IMR-90 (cell line): Measurements from ENCODE around the gene ANKRD63. TPM values are rescaled to one million over a fixed set of nuclear protein-coding genes. Genes with fewer than 3 reads are reported as not detected.
A peak's percentile ranks its signal among the peaks of the same experiment; 100 is the strongest.

Experiments
- ATAC-seq: fragments of 200-7000 bp; cut with Tn5 transposase; 2 replicates; pipeline ENCODE4 v1.9.1; 2020; ENCODE audit warnings: low read depth, mild to moderate bottlenecking, moderate library complexity
- BruUV-seq: library from RNA; stranded (reverse); fragments of 400-500 nt; replicated peaks from 2 replicates; lab custom pipeline; 2021; lab: Mats Ljungman, UMichigan
- CTCF ChIA-PET: fragments of 300-600 bp; formaldehyde crosslinking; extraction: SDS; loops from one replicate; lab custom pipeline; 2021; ENCODE audit warnings: antibody characterized with exemption; lab: Yijun Ruan, JAX
- POLR2A ChIA-PET: fragments of 300-600 bp; sonication (Branson Sonifier 250); formaldehyde crosslinking; loops from one replicate; lab custom pipeline; 2022; ENCODE audit warnings: antibody characterized with exemption; ENCODE audit not compliant: unreplicated experiment; lab: Charles Lee
- DNase-seq: peaks from one replicate; pipeline ENCODE4 v3.0.0; 2013
- H2AFZ ChIP-seq: replicated peaks from 2 replicates; pipeline ENCODE3; 2013; ENCODE audit warnings: low read length, mild to moderate bottlenecking; ENCODE audit not compliant: poor library complexity
- H2AK5ac ChIP-seq: 2 replicates; pipeline ENCODE4 v1.6.1; 2013; ENCODE audit warnings: low read depth, low read length, inconsistent platforms
- H2AK9ac ChIP-seq: replicated peaks from 2 replicates; pipeline ENCODE3; 2013; ENCODE audit warnings: mild to moderate bottlenecking, low read depth, low read length, moderate library complexity; ENCODE audit not compliant: poor library complexity
- H2BK120ac ChIP-seq: 2 replicates; pipeline ENCODE4 v1.6.1; 2013; ENCODE audit warnings: low read depth, low read length, inconsistent platforms
- H2BK15ac ChIP-seq: 3 replicates; pipeline ENCODE4 v1.6.1; 2013; ENCODE audit warnings: low read depth, low read length, inconsistent platforms
- H2BK20ac ChIP-seq: 2 replicates; pipeline ENCODE4 v1.6.1; 2013; ENCODE audit warnings: low read depth, mild to moderate bottlenecking, inconsistent platforms, low read length, moderate library complexity
- H2BK5ac ChIP-seq: 2 replicates; pipeline ENCODE4 v1.6.1; 2013; ENCODE audit warnings: mild to moderate bottlenecking, low read depth, low read length, inconsistent platforms; ENCODE audit not compliant: poor library complexity, severe bottlenecking
- H3K14ac ChIP-seq: replicated peaks from 2 replicates; pipeline ENCODE4 v1.6.1; 2013; ENCODE audit warnings: low read depth, low read length, inconsistent platforms
- H3K18ac ChIP-seq: 2 replicates; pipeline ENCODE4 v1.6.1; 2013; ENCODE audit warnings: low read depth, low read length, control low read depth
- H3K23ac ChIP-seq: 2 replicates; pipeline ENCODE4 v1.6.1; 2013; ENCODE audit warnings: low read depth, low read length, inconsistent platforms
- H3K27ac ChIP-seq: 2 replicates; pipeline ENCODE4 v1.5.1; 2013; ENCODE audit warnings: mild to moderate bottlenecking, control low read depth, low read length; ENCODE audit not compliant: insufficient read depth
- H3K27me3 ChIP-seq: 2 replicates; pipeline ENCODE4 v1.6.1; 2013; ENCODE audit warnings: low read length; ENCODE audit not compliant: control insufficient read depth, insufficient read depth
- H3K36me3 ChIP-seq: 2 replicates; pipeline ENCODE4 v1.6.1; 2013; ENCODE audit warnings: low read length, mixed read lengths; ENCODE audit not compliant: control insufficient read depth, insufficient read depth
- H3K4ac ChIP-seq: 2 replicates; pipeline ENCODE4 v1.6.1; 2013; ENCODE audit warnings: low read depth, low read length, inconsistent platforms
- H3K4me1 ChIP-seq: 2 replicates; pipeline ENCODE4 v1.6.1; 2013; ENCODE audit warnings: low read length, mixed read lengths; ENCODE audit not compliant: control insufficient read depth, insufficient read depth
- H3K4me2 ChIP-seq: 2 replicates; pipeline ENCODE4 v1.6.1; 2013; ENCODE audit warnings: low read depth, mild to moderate bottlenecking, control low read depth, low read length, moderate library complexity
- H3K4me3 ChIP-seq: 2 replicates; pipeline ENCODE4 v1.5.1; 2013; ENCODE audit warnings: low read depth, mild to moderate bottlenecking, control low read depth, low read length, moderate library complexity; ENCODE audit not compliant: insufficient read depth
- H3K56ac ChIP-seq: 2 replicates; pipeline ENCODE4 v1.6.1; 2013; ENCODE audit warnings: low read length, inconsistent platforms; ENCODE audit not compliant: insufficient read depth; ENCODE audit errors: extremely low read depth
- H3K79me1 ChIP-seq, 2 experiments: 2 replicates each; pipeline ENCODE4 v1.6.1; 2013; ENCODE audit warnings: low read length in 2 of 2, inconsistent platforms in 1 of 2, low read depth in 1 of 2
- H3K9ac ChIP-seq: 2 replicates; pipeline ENCODE4 v1.6.1; 2013; ENCODE audit warnings: low read depth, low read length, control low read depth
- H3K9me1 ChIP-seq: 2 replicates; pipeline ENCODE4 v1.6.1; 2013; ENCODE audit warnings: low read length, inconsistent platforms; ENCODE audit not compliant: insufficient read depth
- H3K9me3 ChIP-seq: 2 replicates; pipeline ENCODE4 v1.6.1; 2013; ENCODE audit warnings: low read length; ENCODE audit not compliant: control insufficient read depth, insufficient read depth
- H4K20me1 ChIP-seq: 2 replicates; pipeline ENCODE4 v1.6.1; 2013; ENCODE audit warnings: low read length, inconsistent platforms; ENCODE audit not compliant: insufficient read depth
- H4K5ac ChIP-seq: 2 replicates; pipeline ENCODE4 v1.6.1; 2013; ENCODE audit warnings: mild to moderate bottlenecking, low read depth, low read length, control low read depth
- H4K8ac ChIP-seq, 2 experiments: 2 replicates each; pipeline ENCODE4 v1.6.1; 2013; ENCODE audit warnings: low read depth in 2 of 2, low read length in 2 of 2, control low read depth in 1 of 2, inconsistent platforms in 1 of 2
- H4K91ac ChIP-seq: 2 replicates; pipeline ENCODE4 v1.6.1; 2013; ENCODE audit warnings: low read depth, low read length, inconsistent platforms; ENCODE audit not compliant: insufficient read depth
- BHLHE40 ChIP-seq: fragments of 150-350 bp; IDR thresholded peaks from 2 replicates; pipeline ENCODE4 v1.6.1; 2016; ENCODE audit warnings: mild to moderate bottlenecking, low read depth, low read length
- CEBPB ChIP-seq: IDR thresholded peaks from 2 replicates; pipeline ENCODE4 v1.6.1; 2012; ENCODE audit warnings: low read depth, low read length, improper control_type of control experiment
- CHD1 ChIP-seq: IDR thresholded peaks from 2 replicates; pipeline ENCODE4 v1.6.1; 2012; ENCODE audit warnings: low read depth, low read length, improper control_type of control experiment
- FOS ChIP-seq: fragments of 150-350 bp; IDR thresholded peaks from 2 replicates; pipeline ENCODE4 v1.6.1; 2016; ENCODE audit warnings: low read depth, low read length
- MAFK ChIP-seq: IDR thresholded peaks from 2 replicates; pipeline ENCODE4 v1.6.1; 2012; ENCODE audit warnings: low read depth, low read length, improper control_type of control experiment
- MAZ ChIP-seq: IDR thresholded peaks from 2 replicates; pipeline ENCODE4 v1.6.1; 2012; ENCODE audit warnings: low read depth, mild to moderate bottlenecking, low read length, improper control_type of control experiment, moderate library complexity, borderline replicate concordance
- MXI1 ChIP-seq: IDR thresholded peaks from 2 replicates; pipeline ENCODE4 v1.6.1; 2012; ENCODE audit warnings: low read depth, mild to moderate bottlenecking, low read length, moderate library complexity, borderline replicate concordance
- NFE2L2 ChIP-seq: fragments of 150-350 bp; IDR thresholded peaks from 2 replicates; pipeline ENCODE4 v1.6.1; 2016; ENCODE audit warnings: low read depth, mild to moderate bottlenecking, low read length
- POLR2A ChIP-seq: IDR thresholded peaks from 2 replicates; pipeline ENCODE4 v1.6.1; 2012; ENCODE audit warnings: mild to moderate bottlenecking, low read depth, low read length
- RAD21 ChIP-seq: IDR thresholded peaks from 2 replicates; pipeline ENCODE4 v1.6.1; 2012; ENCODE audit warnings: low read length, improper control_type of control experiment
- RCOR1 ChIP-seq: IDR thresholded peaks from 2 replicates; pipeline ENCODE4 v1.6.1; 2012; ENCODE audit warnings: mild to moderate bottlenecking, low read length, improper control_type of control experiment; ENCODE audit not compliant: insufficient replicate concordance
- RFX5 ChIP-seq: IDR thresholded peaks from 2 replicates; pipeline ENCODE4 v1.8.0; 2012; ENCODE audit warnings: low read depth, mild to moderate bottlenecking, low read length, moderate library complexity
- SMC3 ChIP-seq: fragments of 150-350 bp; IDR thresholded peaks from 2 replicates; pipeline ENCODE4 v1.6.1; 2016; ENCODE audit warnings: low read depth, mild to moderate bottlenecking, antibody characterized with exemption, low read length, moderate library complexity
- WGBS, 2 experiments: methylation state at CpG; one replicate each; pipeline versions ENCODE4 v1.1.5 to v1.1.7; 2013; ENCODE audit warnings: missing lambda C conversion rate in 2 of 2; ENCODE audit not compliant: insufficient read length in 1 of 2; ENCODE audit errors: extremely low coverage in 2 of 2; 5-methylcytosine and 5-hydroxymethylcytosine counted together
- dilution Hi-C: fragments of 300-500 bp; cut with HindIII; formaldehyde crosslinking; loops from one replicate; pipeline ENCODE4 v1.14.3; 2018; ENCODE audit warnings: low sequenced_read_pairs; ENCODE audit not compliant: unreplicated experiment
- in situ Hi-C: fragments of 300-500 bp; cut with MboI; formaldehyde crosslinking; loops from 3 replicates; pipeline ENCODE4 v1.14.3; 2019; ENCODE audit warnings: low sequenced_read_pairs, inconsistent platforms, mixed read lengths
- intact Hi-C: fragments of 100-400 bp; cut with micrococcal nuclease; formaldehyde crosslinking; loops from 2 replicates; pipeline ENCODE4 v1.10.0; 2022
- polyA plus RNA-seq, 3 experiments: library from polyadenylated mRNA; depleted of rRNA; stranded (reverse); fragments of >200 nt; gene quantifications; 2 replicates each; pipeline ENCODE4 v1.2.3, GENCODE V29; 2012; ENCODE audit warnings: low replicate concordance in 1 of 3
- total RNA-seq: library from RNA; depleted of rRNA; stranded (reverse); fragments of >200 nt; gene quantifications from 2 replicates; pipeline ENCODE4 v1.2.3, GENCODE V29; 2012
- TF ChIP-seq, protein P1 (sequence below): fragments of 150-350 bp; IDR thresholded peaks from 2 replicates; pipeline ENCODE4 v1.6.1; 2017; ENCODE audit warnings: mild to moderate bottlenecking, antibody characterized with exemption, low read length, low read depth
- TF ChIP-seq, protein P2 (sequence below): conservative IDR thresholded peaks from 2 replicates; pipeline ENCODE4 v1.5.1; 2012; ENCODE audit warnings: mild to moderate bottlenecking, low read depth, low read length, improper control_type of control experiment

Gene ANKRD63
- total and polyA plus RNA-seq, 2 of the 4 experiments (the other 2 are of a cell fraction), result not detected

DNA sequence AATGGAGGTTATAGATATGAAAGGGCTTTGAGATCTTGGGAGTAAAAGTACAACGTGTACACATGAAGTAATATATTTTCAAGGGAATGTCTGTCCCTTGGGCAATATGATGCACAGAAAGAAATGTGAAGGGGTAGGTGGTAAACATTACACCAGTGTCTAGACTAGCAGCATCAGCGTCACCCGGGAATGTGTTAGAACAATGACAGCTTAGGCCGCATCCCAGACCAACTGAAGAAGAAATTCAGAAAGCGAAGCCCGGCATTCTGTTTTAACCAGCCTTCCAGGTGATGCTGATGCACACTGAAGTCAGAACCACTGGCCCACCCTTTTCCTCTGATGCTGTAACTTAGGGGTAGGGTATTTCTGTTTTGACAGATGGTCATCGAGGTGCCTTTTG lies 46.9 kb upstream of the ANKRD63 start:
- ChIA-PET POLR2A (interaction anchor here (1.2 kb wide), 2 partner anchors 9 to 11 kb away, joined by 3 to 4 read pairs; partner anchors contain the start of gene CCDC9B), CTCF (interaction anchor here (1.8 kb wide), 1 partner anchor 14 kb away, joined by 4 read pairs; no protein-coding TSS in a partner anchor)
- DNase-seq (no peak), ATAC-seq (no peak)
- intact Hi-C loops (no loop called here), in situ Hi-C loops (no loop called here), dilution Hi-C loops (no loop called here)
- 65% methylated on average over 4 of the region's 7 CpGs; no CpG with 5 or more reads in 1 of the 2 experiments for WGBS, 2 experiments
- Histone ChIP-seq H3K36me3 (peaks cover 2% of the 10 kb centered on the region), H2BK120ac (peak overlapping the region; percentile 63; the same call in 1 of the 2 replicates), H4K8ac (peak overlapping the region in 1 of 2 experiments; percentile 41; a peak in 1 of 4 replicates), H3K9me3 (no peaks in the 10 kb centered on the region), H4K91ac (peak overlapping the region; percentile 38), H4K5ac (peak overlapping the region; percentile 33), H3K4ac (peak overlapping the region; percentile 86), H2AK5ac (peak overlapping the region; percentile 65; the same call in 1 of the 2 replicates), H3K4me1 (peaks cover 55% of the 10 kb centered on the region), H2BK5ac (peak overlapping the region; percentile 74), H4K20me1 (peaks cover 10% of the 10 kb centered on the region; the same call in 1 of the 2 replicates), H2BK15ac (peak overlapping the region; percentile 28; the same call in 1 of the 3 replicates), H3K56ac (no peak overlapping the region), H3K27ac (peak overlapping the region; percentile 12; the same call in 1 of the 2 replicates), H2AK9ac (no peak overlapping the region), H3K18ac (0 out of 2 replicates have a peak overlapping the region, but pooled peaks have one; percentile 6), H3K4me3 (no peak overlapping the region), H3K9ac (0 out of 2 replicates have a peak overlapping the region, but pooled peaks have one; percentile 2), H3K23ac (peak overlapping the region; percentile 63; the same call in 1 of the 2 replicates), H3K4me2 (no peak overlapping the region), H3K27me3 (no peaks in the 10 kb centered on the region), H2BK20ac (peak overlapping the region; percentile 32; the same call in 1 of the 2 replicates), H3K14ac (peak overlapping the region; percentile 57), H3K9me1 (peaks cover 40% of the 10 kb centered on the region), H3K79me1 (peaks cover 33 to 85% of the 10 kb centered on the region in 2 experiments), H2AFZ (no peak overlapping the region)
- BruUV-seq, result no TSS peak
- no peak for TF ChIP-seq FOS
- TF ChIP-seq MAFK, result no peak
- no peak for TF ChIP-seq SMC3
- TF ChIP-seq RAD21, result no peak
- TF ChIP-seq, protein P1, sequence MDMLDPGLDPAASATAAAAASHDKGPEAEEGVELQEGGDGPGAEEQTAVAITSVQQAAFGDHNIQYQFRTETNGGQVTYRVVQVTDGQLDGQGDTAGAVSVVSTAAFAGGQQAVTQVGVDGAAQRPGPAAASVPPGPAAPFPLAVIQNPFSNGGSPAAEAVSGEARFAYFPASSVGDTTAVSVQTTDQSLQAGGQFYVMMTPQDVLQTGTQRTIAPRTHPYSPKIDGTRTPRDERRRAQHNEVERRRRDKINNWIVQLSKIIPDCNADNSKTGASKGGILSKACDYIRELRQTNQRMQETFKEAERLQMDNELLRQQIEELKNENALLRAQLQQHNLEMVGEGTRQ, result no peak
- TF ChIP-seq MAZ, result no peak
- no peak for TF ChIP-seq POLR2A
- TF ChIP-seq RCOR1, result no peak
- no peak for TF ChIP-seq RFX5
- TF ChIP-seq MXI1, result no peak
- TF ChIP-seq, protein P2, sequence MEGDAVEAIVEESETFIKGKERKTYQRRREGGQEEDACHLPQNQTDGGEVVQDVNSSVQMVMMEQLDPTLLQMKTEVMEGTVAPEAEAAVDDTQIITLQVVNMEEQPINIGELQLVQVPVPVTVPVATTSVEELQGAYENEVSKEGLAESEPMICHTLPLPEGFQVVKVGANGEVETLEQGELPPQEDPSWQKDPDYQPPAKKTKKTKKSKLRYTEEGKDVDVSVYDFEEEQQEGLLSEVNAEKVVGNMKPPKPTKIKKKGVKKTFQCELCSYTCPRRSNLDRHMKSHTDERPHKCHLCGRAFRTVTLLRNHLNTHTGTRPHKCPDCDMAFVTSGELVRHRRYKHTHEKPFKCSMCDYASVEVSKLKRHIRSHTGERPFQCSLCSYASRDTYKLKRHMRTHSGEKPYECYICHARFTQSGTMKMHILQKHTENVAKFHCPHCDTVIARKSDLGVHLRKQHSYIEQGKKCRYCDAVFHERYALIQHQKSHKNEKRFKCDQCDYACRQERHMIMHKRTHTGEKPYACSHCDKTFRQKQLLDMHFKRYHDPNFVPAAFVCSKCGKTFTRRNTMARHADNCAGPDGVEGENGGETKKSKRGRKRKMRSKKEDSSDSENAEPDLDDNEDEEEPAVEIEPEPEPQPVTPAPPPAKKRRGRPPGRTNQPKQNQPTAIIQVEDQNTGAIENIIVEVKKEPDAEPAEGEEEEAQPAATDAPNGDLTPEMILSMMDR, result no peak
- TF ChIP-seq CEBPB, result no peak
- TF ChIP-seq BHLHE40, result no peak
- no peak for TF ChIP-seq NFE2L2
- TF ChIP-seq CHD1, result no peak
